ENCODE results near the gene SLC6A9.

Gene SLC6A9

GRCh38 chr1:44029260-44029910, 1.9 kb downstream of the SLC6A9 start:
- ATAC-seq (ENCODE audit: low read depth): peak; percentile 15
- H3K4me3 Mint-ChIP-seq: peak overlapping the region; percentile 95
- H3K36me3 Mint-ChIP-seq: no peaks in the 10 kb centered on the region
- no peaks in the 10 kb centered on the region for H3K9me3 Mint-ChIP-seq
- H3K27me3 Mint-ChIP-seq: no peaks in the 10 kb centered on the region
- peak overlapping the region; percentile 87 for H3K27ac Mint-ChIP-seq
- no peak for DNase-seq (ENCODE audit: low spot score in 2 of 2)
- H3K4me1 Mint-ChIP-seq: peaks cover 32% of the 10 kb centered on the region

- Mint-ChIP-seq H3K36me3 (no peaks in the 10 kb centered on the region), H3K4me3 (no peak overlapping the region), H3K9me3 (no peaks in the 10 kb centered on the region), H3K27ac (no peak overlapping the region), H3K27me3 (no peaks in the 10 kb centered on the region), H3K4me1 (peaks cover 33% of the 10 kb centered on the region)
- DNase-seq (ENCODE audit: low spot score in 2 of 2): no peak
- ATAC-seq (ENCODE audit: low read depth): no peak
These were observed 3.9 kb downstream of the SLC6A9 start for GRCh38 chr1:44027320-44027719.

- peak overlapping the region; percentile 49 for H3K4me3 Mint-ChIP-seq
- H3K4me1 Mint-ChIP-seq: peaks cover 28% of the 10 kb centered on the region
- DNase-seq (ENCODE audit: low spot score in 2 of 2): no peak
- H3K9me3 Mint-ChIP-seq: no peaks in the 10 kb centered on the region
- H3K36me3 Mint-ChIP-seq: no peaks in the 10 kb centered on the region
- H3K27ac Mint-ChIP-seq: peak overlapping the region; percentile 23
- no peaks in the 10 kb centered on the region for H3K27me3 Mint-ChIP-seq
- no peak for ATAC-seq (ENCODE audit: low read depth)
These were observed 5.4 kb downstream of the SLC6A9 start for GRCh38 chr1:44025816-44026215.

- Mint-ChIP-seq H3K4me1 (peaks cover 28% of the 10 kb centered on the region), H3K27me3 (no peaks in the 10 kb centered on the region), H3K4me3 (peak overlapping the region; percentile 62), H3K36me3 (no peaks in the 10 kb centered on the region), H3K9me3 (no peaks in the 10 kb centered on the region), H3K27ac (peak overlapping the region; percentile 88)
- ATAC-seq (ENCODE audit: low read depth) (peak; percentile 28), DNase-seq (ENCODE audit: low spot score in 2 of 2) (no peak)
These were observed 6.2 kb downstream of the SLC6A9 start for GRCh38 chr1:44024903-44025525.

- no peak for ATAC-seq (ENCODE audit: low read depth)
- no peaks in the 10 kb centered on the region for H3K9me3 Mint-ChIP-seq
- H3K27ac Mint-ChIP-seq: peak overlapping the region; percentile 88
These were observed 7.0 kb downstream of the SLC6A9 start for GRCh38 chr1:44024031-44024902.

GRCh38 chr1:44021581-44022321, 9.5 kb downstream of the SLC6A9 start:
- H3K9me3 Mint-ChIP-seq: no peaks in the 10 kb centered on the region
- H3K4me1 Mint-ChIP-seq: peaks cover 15% of the 10 kb centered on the region
- H3K4me3 Mint-ChIP-seq: no peak overlapping the region
- H3K36me3 Mint-ChIP-seq: no peaks in the 10 kb centered on the region
- DNase-seq (ENCODE audit: low spot score in 2 of 2) (no peak), ATAC-seq (ENCODE audit: low read depth) (no peak)
- no peaks in the 10 kb centered on the region for H3K27me3 Mint-ChIP-seq
- no peak overlapping the region for H3K27ac Mint-ChIP-seq

More at GRCh38 chr1:44024031-44024902, 7.0 kb downstream of the SLC6A9 start:
- Mint-ChIP-seq H3K4me1 (peaks cover 22% of the 10 kb centered on the region), H3K4me3 (no peak overlapping the region), H3K36me3 (no peaks in the 10 kb centered on the region), H3K27me3 (no peaks in the 10 kb centered on the region)
- DNase-seq (ENCODE audit: low spot score in 2 of 2): no peak

GRCh38 chr1:44021156-44021555, 10.1 kb downstream of the SLC6A9 start:
- no peak overlapping the region for H3K4me3 Mint-ChIP-seq
- H3K27ac Mint-ChIP-seq: no peak overlapping the region
- no peaks in the 10 kb centered on the region for H3K36me3 Mint-ChIP-seq
- ATAC-seq (ENCODE audit: low read depth) (no peak), DNase-seq (ENCODE audit: low spot score in 2 of 2) (no peak)
- H3K27me3 Mint-ChIP-seq: no peaks in the 10 kb centered on the region
- peaks cover 14% of the 10 kb centered on the region for H3K4me1 Mint-ChIP-seq
- H3K9me3 Mint-ChIP-seq: no peaks in the 10 kb centered on the region

GRCh38 chr1:44020464-44020863, 10.8 kb downstream of the SLC6A9 start:
- DNase-seq (ENCODE audit: low spot score in 2 of 2) (no peak), ATAC-seq (ENCODE audit: low read depth) (no peak)
- Mint-ChIP-seq H3K27me3 (no peaks in the 10 kb centered on the region), H3K27ac (no peak overlapping the region), H3K4me3 (no peak overlapping the region), H3K36me3 (no peaks in the 10 kb centered on the region), H3K9me3 (no peaks in the 10 kb centered on the region), H3K4me1 (peaks cover 9% of the 10 kb centered on the region)

- no peaks in the 10 kb centered on the region for H3K9me3 Mint-ChIP-seq
- no peak overlapping the region for H3K27ac Mint-ChIP-seq
- ATAC-seq (ENCODE audit: low read depth) (no peak), DNase-seq (ENCODE audit: low spot score in 2 of 2) (no peak)
- H3K27me3 Mint-ChIP-seq: no peaks in the 10 kb centered on the region
- no peaks in the 10 kb centered on the region for H3K36me3 Mint-ChIP-seq
- no peak overlapping the region for H3K4me3 Mint-ChIP-seq
- H3K4me1 Mint-ChIP-seq: peaks cover 2% of the 10 kb centered on the region
These were observed 11.8 kb downstream of the SLC6A9 start for GRCh38 chr1:44019466-44019948.

GRCh38 chr1:44016890-44017400, 14.3 kb downstream of the SLC6A9 start:
- H3K27me3 Mint-ChIP-seq: peaks cover 4% of the 10 kb centered on the region
- no peaks in the 10 kb centered on the region for H3K36me3 Mint-ChIP-seq
- DNase-seq (ENCODE audit: low spot score in 2 of 2): no peak
- H3K4me1 Mint-ChIP-seq: no peaks in the 10 kb centered on the region
- ATAC-seq (ENCODE audit: low read depth): no peak
- no peak overlapping the region for H3K27ac Mint-ChIP-seq
- no peak overlapping the region for H3K4me3 Mint-ChIP-seq
- no peaks in the 10 kb centered on the region for H3K9me3 Mint-ChIP-seq

- Mint-ChIP-seq H3K36me3 (no peaks in the 10 kb centered on the region), H3K27me3 (peaks cover 4% of the 10 kb centered on the region), H3K9me3 (no peaks in the 10 kb centered on the region), H3K27ac (no peak overlapping the region), H3K4me3 (no peak overlapping the region), H3K4me1 (no peaks in the 10 kb centered on the region)
- no peak for DNase-seq (ENCODE audit: low spot score in 2 of 2)
- no peak for ATAC-seq (ENCODE audit: low read depth)
These were observed 15.0 kb downstream of the SLC6A9 start for GRCh38 chr1:44016041-44016889.

- Mint-ChIP-seq H3K27me3 (peaks cover 4% of the 10 kb centered on the region), H3K4me1 (no peaks in the 10 kb centered on the region), H3K36me3 (no peaks in the 10 kb centered on the region), H3K4me3 (no peak overlapping the region), H3K27ac (no peak overlapping the region), H3K9me3 (no peaks in the 10 kb centered on the region)
- DNase-seq (ENCODE audit: low spot score in 2 of 2) (no peak), ATAC-seq (ENCODE audit: low read depth) (no peak)
These were observed 16.1 kb downstream of the SLC6A9 start for GRCh38 chr1:44015206-44015605.

Measured in memory B cell (primary cell).